ENCODE data around the gene ARMC3. TPM values are rescaled to one million over a fixed set of nuclear protein-coding genes. Genes with fewer than 3 reads are reported as not detected.
A peak's percentile ranks its signal among the peaks of the same experiment; 100 is the strongest.

ARMC3 gene
- total and polyA plus RNA-seq, 9 of the 15 experiments (the other 6 are each of a cell fraction or from before 2014, with no cell fraction given), result 0.33 to 1.1 (median 0.62) TPM

- in situ Hi-C loops (cut with MboI) (no loop called here), intact Hi-C loops (cut with micrococcal nuclease) (no loop called here)
- no peaks in the 10 kb centered on the region for H3K79me2 ChIP-seq (ENCODE audit: control insufficient read depth, insufficient read depth, low read length)
- H3K9me3 ChIP-seq (replicated peaks; ENCODE audit: control insufficient read depth, insufficient read depth, low read depth, low read length), result no peaks in the 10 kb centered on the region; the same call in none of the 2 replicates
- H3K4me3 ChIP-seq, result no peak overlapping the region
- no peaks in the 10 kb centered on the region for H3K9me1 ChIP-seq (ENCODE audit: control insufficient read depth, insufficient read depth, low read length)
- no peaks in the 10 kb centered on the region for H3K27me3 ChIP-seq (ENCODE audit: control insufficient read depth in 2 of 2, insufficient read depth in 2 of 2, low read length in 2 of 2)
- CTCF ChIA-PET (ENCODE audit: low intra/inter-chr PET ratio), result no interaction called here
- no peak overlapping the region for H2AFZ ChIP-seq (ENCODE audit: low read depth, low read length)
- ATAC-seq, result peak; percentile 67
- POLR2A ChIA-PET, result no interaction called here
- no peak overlapping the region for H3K9ac ChIP-seq (ENCODE audit: insufficient read depth in 1 of 2, low read depth in 2 of 2, low read length in 2 of 2)
- TF ChIP-seq XRCC3 (IDR thresholded peaks at IDR 0.05) (no peak), L3MBTL2 (IDR thresholded peaks at IDR 0.05) (0 out of 2 replicates have a peak, but pooled peaks have one; percentile 18), ZNF699 (CRISPR knock-in tag; IDR thresholded peaks at IDR 0.05; ENCODE audit: insufficient replicate concordance) (no peak)
- H4K20me1 ChIP-seq (replicated peaks; ENCODE audit: control insufficient read depth, insufficient read depth, low read length), result no peaks in the 10 kb centered on the region
- no TSS peak for BruUV-seq (replicated peaks)
- DNase-seq (ENCODE audit: extremely low read depth in 1 of 4, low spot score in 3 of 4), result peak in 1 of 4 experiments; percentile 14
- 65% methylated on average over 4 of the region's 4 CpGs for WGBS (ENCODE audit: insufficient coverage, low coverage, missing lambda C conversion rate)
- no peak overlapping the region for H3K27ac ChIP-seq (ENCODE audit: extremely low read depth, low read depth, low read length)
- no peak overlapping the region for H3K4me2 ChIP-seq (ENCODE audit: insufficient read depth, low read length)
- FAIRE-seq, result no peak
- no peaks in the 10 kb centered on the region for H3K36me3 ChIP-seq (ENCODE audit: control insufficient read depth, insufficient read depth, low read length)
- H3K4me1 ChIP-seq (replicated peaks in 1 of 2; ENCODE audit: control insufficient read depth in 2 of 2, insufficient read depth in 2 of 2, low read length in 2 of 2), result peaks cover 0 to 7% of the 10 kb centered on the region in 2 experiments; a peak in 3 of 5 replicates
Observed at GRCh38 chr10:23037561-23037960, 109.7 kb downstream of the ARMC3 start.

DNA sequence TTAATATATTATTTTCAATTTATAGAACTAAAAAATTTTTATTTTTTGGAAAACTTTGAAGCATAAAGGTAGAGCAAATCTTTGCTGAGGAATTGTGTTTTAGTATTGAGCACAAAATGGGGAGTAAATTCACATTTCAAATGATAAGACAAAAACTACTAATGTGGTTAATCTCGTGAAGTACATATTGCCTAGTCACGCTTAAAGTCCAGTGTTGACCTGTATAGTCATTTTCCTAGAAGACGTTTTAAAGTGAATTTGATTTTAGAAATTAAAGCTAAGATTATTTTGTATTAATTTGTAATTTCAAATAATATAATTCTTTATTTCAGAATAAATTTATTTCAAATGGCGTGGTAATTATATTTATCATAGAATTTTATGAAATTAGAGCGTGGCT lies 110.3 kb downstream of the ARMC3 start:
- ChIA-PET CTCF (ENCODE audit: low intra/inter-chr PET ratio) (no interaction called here), POLR2A (no interaction called here)
- Histone ChIP-seq H3K36me3 (ENCODE audit: control insufficient read depth, insufficient read depth, low read length) (no peaks in the 10 kb centered on the region), H3K4me2 (ENCODE audit: insufficient read depth, low read length) (no peak overlapping the region), H4K20me1 (replicated peaks; ENCODE audit: control insufficient read depth, insufficient read depth, low read length) (no peaks in the 10 kb centered on the region), H2AFZ (ENCODE audit: low read depth, low read length) (peak overlapping the region; percentile 25), H3K4me3 (no peak overlapping the region), H3K27me3 (ENCODE audit: control insufficient read depth in 2 of 2, insufficient read depth in 2 of 2, low read length in 2 of 2) (no peaks in the 10 kb centered on the region), H3K9ac (ENCODE audit: insufficient read depth in 1 of 2, low read depth in 2 of 2, low read length in 2 of 2) (no peak overlapping the region), H3K4me1 (replicated peaks in 1 of 2; ENCODE audit: control insufficient read depth in 2 of 2, insufficient read depth in 2 of 2, low read length in 2 of 2) (peaks cover 0 to 7% of the 10 kb centered on the region in 2 experiments; a peak in 3 of 5 replicates), H3K27ac (ENCODE audit: extremely low read depth, low read depth, low read length) (peak overlapping the region; percentile 26; the same call in 1 of the 3 replicates), H3K9me3 (replicated peaks; ENCODE audit: control insufficient read depth, insufficient read depth, low read depth, low read length) (no peaks in the 10 kb centered on the region; the same call in none of the 2 replicates), H3K9me1 (ENCODE audit: control insufficient read depth, insufficient read depth, low read length) (no peaks in the 10 kb centered on the region), H3K79me2 (ENCODE audit: control insufficient read depth, insufficient read depth, low read length) (no peaks in the 10 kb centered on the region)
- peak in 3 of 4 experiments; percentile 20 to 34 (median 21) for DNase-seq (ENCODE audit: extremely low read depth in 1 of 4, low spot score in 3 of 4)
- peak; percentile 62 for ATAC-seq
- in situ Hi-C loops (cut with MboI), result no loop called here
- 24% methylated on average over 5 of the region's 5 CpGs for WGBS (ENCODE audit: insufficient coverage, low coverage, missing lambda C conversion rate)
- peak; percentile 11 for FAIRE-seq
- no TSS peak for BruUV-seq (replicated peaks)
- intact Hi-C loops (cut with micrococcal nuclease), result no loop called here
- TF ChIP-seq SMARCA4 (IDR thresholded peaks at IDR 0.05) (0 out of 2 replicates have a peak, but pooled peaks have one; percentile 32), TSC22D4 (tag; IDR thresholded peaks at IDR 0.05) (no peak), HOXB6 (CRISPR knock-in tag; IDR thresholded peaks at IDR 0.05; ENCODE audit: borderline replicate concordance) (no peak), ZNF316 (IDR thresholded peaks at IDR 0.05) (peak; percentile 96), DPF2 (IDR thresholded peaks at IDR 0.05) (peak; percentile 31; the same call in 1 of the 2 replicates), CBX3 (IDR thresholded peaks at IDR 0.05; ENCODE audit: borderline replicate concordance in 1 of 2, low read length in 2 of 2) (no peak), FOXK1 (CRISPR knock-in tag; IDR thresholded peaks at IDR 0.05; ENCODE audit: borderline replicate concordance) (no peak), MAFG (tag; conservative IDR thresholded peaks at IDR 0.05) (peak; percentile 80), MYNN (IDR thresholded peaks at IDR 0.05) (no peak), MYNN (CRISPR knock-in tag; IDR thresholded peaks at IDR 0.05) (no peak), ZNF232 (CRISPR knock-in tag; IDR thresholded peaks at IDR 0.05) (no peak), ETV1 (tag; conservative IDR thresholded peaks at IDR 0.05; ENCODE audit: low read depth) (no peak)
- TF ChIP-seq, protein P1, sequence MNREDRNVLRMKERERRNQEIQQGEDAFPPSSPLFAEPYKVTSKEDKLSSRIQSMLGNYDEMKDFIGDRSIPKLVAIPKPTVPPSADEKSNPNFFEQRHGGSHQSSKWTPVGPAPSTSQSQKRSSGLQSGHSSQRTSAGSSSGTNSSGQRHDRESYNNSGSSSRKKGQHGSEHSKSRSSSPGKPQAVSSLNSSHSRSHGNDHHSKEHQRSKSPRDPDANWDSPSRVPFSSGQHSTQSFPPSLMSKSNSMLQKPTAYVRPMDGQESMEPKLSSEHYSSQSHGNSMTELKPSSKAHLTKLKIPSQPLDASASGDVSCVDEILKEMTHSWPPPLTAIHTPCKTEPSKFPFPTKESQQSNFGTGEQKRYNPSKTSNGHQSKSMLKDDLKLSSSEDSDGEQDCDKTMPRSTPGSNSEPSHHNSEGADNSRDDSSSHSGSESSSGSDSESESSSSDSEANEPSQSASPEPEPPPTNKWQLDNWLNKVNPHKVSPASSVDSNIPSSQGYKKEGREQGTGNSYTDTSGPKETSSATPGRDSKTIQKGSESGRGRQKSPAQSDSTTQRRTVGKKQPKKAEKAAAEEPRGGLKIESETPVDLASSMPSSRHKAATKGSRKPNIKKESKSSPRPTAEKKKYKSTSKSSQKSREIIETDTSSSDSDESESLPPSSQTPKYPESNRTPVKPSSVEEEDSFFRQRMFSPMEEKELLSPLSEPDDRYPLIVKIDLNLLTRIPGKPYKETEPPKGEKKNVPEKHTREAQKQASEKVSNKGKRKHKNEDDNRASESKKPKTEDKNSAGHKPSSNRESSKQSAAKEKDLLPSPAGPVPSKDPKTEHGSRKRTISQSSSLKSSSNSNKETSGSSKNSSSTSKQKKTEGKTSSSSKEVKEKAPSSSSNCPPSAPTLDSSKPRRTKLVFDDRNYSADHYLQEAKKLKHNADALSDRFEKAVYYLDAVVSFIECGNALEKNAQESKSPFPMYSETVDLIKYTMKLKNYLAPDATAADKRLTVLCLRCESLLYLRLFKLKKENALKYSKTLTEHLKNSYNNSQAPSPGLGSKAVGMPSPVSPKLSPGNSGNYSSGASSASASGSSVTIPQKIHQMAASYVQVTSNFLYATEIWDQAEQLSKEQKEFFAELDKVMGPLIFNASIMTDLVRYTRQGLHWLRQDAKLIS (CRISPR knock-in tag; IDR thresholded peaks at IDR 0.05), result no peak

Data from K562 (cell line).